Measurements from ENCODE around the gene PIGU.

The PIGU gene

DNA sequence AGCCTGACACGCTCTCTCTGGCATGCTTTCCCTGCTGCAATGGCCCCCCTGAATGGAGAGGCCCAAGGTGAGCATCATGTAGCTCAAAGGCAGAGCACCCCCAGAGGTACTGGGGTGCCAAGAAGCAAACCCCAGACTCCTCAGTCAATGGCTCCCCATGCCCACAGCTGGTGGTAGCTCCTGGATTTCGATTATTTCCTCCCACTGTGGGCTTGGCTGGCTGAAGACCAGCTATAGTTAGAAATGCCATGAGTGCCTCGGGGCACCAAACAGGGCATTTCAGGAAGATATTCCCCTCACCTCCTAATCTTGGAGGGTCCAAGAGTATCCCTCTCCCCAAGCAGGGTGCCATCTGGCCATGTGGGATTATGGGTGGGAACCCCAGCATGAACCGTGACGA lies 101.6 kb downstream of the PIGU start:
- no peak for DNase-seq

DNA sequence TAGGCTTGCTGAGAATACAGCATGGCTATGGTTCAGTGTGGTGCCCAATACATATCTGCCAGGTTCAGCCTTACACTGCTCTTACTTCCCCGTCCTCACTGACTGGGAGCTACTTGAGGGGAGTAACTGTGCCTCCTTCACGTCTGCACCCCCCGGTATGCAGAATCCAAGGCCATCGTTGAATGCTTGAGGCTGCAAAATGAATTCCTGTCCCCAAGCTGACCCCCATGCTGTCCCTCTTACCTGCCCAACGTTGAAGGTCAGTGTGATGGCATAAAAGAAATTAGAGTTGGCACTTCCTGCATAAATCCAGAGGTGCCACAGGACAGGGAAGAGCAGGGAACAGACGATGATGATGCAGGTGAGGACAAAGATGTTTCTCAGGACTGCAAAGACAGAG lies 102.0 kb downstream of the PIGU start:
- no peak for DNase-seq

DNA sequence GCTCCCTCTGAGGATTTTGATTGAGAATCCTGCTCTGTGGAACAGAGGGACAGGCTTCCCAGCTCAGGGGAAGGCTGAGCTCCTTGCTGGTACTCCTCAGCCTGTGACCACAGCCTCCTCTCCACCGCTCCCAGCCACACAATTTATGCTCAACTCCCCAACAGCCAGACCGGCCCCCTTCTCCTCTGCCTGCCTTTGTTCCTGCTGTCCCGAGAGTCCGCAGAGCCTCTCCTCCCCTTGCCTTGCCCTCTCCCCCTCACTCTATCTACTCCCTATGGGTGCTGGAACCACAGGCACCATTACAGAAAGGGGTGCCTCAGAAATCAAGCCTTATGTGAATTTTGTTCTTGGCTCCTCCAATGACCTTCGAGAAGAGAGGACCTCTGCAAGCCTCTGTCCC lies 102.5 kb downstream of the PIGU start:
- no peak for DNase-seq

DNA sequence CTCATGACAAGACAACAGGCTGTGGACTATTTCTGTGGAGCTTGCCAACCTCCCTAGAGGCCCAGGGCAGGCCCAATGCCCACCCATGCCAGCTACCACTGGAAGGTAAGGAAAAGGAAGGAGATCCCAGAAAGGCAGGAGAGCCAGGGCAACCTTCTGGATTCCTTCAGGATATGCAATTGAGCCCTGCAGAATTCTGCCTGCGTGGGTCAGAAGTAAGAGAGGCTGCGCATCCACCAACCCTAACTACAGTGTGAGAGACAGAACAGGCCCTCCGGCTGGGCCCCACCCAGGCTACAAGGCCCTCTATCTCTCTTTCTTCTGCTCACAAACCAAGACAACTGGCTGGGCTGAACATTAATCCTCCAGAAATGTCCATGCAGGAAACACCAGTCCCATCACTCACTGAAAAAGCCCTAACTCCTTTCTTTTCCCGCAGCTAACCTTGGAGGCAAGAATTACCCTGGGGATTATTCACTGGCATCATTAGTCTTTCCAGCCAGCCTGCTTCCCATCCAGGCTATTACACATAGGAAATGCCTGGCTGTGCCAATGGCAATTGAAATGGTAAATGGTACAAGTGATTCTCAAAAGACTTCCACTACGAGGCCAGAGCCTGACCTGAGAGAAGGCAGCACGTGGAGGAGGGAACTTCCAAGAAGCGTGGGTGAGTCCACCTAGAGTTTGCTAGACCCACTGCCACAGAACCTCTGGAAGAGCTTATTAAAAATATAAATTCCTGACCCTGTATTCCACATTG lies 103.2 kb downstream of the PIGU start:
- DNase-seq = no peak

DNA sequence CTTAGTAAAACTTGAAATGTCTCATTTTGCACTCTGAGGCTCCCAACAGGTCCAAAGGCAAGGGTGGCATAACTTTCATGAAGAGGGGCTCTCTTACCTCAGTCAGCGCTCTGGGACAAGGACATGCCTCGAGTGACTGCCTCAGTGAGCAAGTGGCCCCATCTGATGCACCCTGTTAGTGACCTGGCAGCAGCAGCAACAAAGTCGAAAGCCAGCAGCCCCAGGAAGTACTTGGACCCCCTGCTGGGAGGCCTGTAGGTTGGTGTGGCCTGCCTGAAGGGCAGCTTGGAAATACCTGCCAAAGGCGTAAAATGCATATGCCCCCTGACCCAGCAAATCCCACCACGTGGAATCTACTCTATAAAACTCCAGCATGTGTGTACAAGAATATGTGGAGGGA lies 105.1 kb downstream of the PIGU start:
- DNase-seq = no peak

DNA sequence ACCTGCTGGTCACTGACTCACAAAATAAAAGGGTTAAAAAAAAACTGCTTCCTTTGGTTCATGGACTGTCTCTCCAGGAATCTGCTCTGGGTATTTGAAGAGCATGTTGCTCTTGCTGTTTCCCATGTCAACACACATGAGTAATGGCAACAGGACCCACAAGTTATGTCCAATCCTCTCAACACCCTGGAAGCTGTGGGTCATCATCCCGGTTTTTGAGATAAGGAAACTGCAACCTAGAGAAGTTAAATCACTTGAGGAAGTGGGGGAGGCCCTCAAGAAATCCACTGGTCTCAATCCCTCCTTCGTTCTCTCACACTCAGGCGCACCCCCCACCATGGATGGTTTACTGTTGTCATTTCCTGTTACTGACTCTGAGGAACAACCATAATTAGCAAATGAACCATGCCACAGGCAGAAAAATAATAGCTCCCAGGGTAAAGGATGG lies 106.0 kb downstream of the PIGU start:
- peak; percentile 57 for DNase-seq

DNA sequence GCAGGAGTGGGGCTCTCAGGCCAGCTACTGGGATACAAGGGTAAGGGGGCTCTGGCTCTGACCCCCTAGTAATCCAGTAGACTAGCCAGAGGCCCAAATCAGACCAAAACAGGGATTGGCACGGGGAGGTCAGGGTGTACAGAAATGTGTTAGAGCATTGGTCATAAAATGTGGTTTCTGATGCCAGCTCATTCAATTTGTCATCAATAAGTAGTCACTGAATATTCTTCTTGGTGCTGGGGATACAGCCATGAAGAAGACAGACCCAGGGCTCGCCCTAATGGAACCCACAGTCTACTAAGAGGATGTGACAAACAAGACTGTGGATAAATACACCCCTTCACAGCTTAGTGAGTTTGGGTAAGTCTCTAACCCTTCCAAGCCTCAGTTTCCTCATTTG lies 107.3 kb downstream of the PIGU start:
- no peak for DNase-seq

DNA sequence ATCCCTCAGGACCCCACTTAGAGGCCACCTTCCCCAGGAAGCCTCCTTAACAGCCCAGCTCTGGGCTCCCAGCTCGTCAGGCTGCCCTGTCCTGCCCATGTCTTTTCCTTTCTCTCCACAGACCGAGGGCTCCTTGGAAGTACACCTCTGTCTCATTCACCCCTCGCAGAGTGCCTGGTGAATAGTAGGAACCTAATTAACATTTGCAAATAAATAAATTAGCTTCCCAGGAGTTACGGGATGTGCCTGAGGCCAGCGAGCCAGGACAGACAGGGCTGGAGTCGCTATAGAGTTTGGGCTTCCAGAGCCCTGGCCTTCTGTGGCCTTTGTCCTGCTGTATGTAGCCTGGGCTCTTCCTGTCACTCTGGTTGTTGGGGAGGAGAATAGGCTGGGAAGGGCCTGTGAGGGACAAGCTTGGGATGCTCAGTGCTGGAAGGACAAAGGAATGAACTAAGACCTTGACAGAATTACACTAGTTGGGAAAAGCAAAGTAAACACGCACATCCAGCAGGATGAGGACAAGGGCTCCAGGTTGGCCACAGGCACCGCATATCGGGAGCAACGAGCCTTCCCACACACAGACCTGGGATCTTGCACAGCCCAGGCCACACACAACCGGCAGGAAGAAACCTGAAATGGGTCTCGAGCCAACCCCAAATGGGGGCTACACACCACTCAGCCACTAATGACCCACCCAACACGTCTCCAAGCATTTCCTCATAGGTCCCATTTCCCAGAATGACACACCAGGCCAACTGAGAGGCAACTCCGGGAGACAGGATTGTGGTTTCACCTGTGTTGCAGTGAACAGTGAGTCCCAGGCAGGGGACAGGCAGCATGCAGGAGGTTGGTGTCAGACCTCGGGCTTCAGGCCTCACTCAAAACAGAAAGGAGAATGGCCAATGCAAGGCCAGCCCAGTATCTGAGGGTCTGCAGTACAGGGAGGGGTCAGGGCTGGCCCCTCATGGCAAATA lies 108.7 kb downstream of the PIGU start:
- DNase-seq = no peak

DNA sequence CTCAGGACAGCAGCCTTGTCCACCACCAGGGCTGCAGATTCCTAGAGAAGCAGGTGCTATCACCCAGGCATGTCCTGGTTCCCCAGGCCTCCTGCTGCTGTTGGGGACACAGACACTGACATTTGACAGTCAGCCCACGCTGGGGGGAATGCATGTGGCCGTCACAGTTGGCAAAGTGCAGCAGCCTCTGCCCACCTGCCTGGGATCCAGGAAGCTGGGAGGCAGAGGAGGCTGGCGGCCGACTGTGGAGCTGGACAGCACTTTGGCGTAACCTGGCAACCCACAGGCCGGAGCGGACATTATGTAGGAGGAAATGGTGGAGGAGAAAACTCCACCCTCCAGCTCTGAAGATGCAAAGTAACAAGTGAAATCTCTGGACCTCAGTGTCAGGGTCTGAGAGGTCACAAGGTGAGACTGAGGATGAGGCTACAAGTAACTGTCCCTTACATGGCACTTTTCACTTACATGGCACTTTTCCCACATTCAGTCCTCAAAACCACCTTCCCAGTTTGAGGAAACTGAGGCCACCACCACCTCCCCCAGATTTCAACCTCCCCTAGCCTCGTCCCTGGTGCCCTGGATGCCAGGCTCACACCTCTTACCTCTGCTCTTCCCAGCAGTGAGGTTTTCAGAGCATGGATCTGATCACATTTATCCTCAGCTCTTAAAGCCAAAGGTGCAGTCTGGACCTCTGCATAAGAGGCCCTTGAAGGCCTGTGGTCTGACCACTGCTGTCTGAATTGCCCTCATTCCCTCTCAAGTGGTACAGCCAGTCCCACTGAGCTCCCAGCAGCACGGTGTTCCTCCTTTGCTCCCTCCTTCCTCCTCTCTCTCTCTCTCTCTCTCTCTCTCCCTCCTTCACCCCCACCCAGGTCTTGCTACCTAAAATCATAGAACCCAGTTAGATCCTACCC lies 109.7 kb downstream of the PIGU start:
- no peak for DNase-seq

DNA sequence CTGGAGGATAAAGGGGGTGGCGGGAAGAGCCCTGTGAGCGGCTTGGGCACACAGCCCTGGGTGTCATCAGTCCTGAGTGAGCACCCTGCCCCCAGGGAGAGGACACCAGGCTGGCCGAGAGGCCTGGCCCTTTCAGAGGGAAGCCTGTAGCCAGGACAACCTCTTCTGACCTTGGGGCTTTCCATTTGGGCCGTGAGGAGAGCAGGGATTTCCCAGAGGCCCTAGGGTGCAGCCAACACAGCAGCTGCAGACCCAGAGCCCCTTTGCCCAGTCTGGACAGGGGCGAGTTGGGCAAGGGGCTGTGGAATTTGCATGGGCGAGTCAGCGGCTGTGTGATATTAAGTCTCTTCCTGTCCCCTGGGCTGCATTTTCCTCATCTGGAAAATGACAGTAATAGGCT lies 112.1 kb downstream of the PIGU start:
- DNase-seq = no peak

DNA sequence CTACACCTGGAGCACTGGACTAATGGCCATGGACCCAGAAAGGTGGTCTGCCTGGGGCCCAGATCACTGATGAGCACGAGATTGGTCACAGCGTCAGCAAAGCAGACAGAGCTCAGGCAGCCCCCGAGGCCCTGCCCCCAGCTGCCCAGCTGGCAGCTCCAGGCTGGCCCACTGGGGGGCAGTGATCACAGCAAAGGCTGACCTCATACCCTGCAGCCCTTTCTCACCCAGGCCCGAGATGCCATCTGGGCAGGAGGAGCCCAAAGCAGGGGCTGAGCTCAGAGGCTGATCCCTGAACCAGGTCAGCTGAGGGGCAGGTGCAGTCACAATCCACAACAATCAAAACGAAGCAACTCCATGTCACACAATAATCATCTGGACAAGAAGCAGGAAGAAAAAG lies 114.3 kb downstream of the PIGU start:
- peak; percentile 73 for DNase-seq

DNA sequence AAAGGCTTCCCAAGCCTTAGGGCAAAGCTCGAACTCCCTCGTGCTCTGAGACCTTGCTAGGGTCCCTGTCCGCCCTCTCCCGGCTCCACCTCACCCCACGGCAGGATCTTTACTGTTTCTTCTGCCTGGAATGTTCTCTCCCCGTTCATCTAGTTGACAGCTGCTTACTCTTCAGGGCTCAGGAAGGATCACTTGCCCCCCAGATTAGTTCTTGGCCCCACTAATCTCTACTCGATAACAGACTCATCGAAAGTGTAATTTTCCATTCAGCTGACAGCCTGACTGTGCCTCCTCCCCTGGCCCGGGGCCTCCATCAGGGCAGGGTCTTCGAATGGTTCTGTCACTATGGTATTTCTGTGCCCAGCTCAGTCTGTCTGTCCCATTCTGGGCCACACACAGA lies 115.2 kb downstream of the PIGU start:
- no peak for DNase-seq

DNA sequence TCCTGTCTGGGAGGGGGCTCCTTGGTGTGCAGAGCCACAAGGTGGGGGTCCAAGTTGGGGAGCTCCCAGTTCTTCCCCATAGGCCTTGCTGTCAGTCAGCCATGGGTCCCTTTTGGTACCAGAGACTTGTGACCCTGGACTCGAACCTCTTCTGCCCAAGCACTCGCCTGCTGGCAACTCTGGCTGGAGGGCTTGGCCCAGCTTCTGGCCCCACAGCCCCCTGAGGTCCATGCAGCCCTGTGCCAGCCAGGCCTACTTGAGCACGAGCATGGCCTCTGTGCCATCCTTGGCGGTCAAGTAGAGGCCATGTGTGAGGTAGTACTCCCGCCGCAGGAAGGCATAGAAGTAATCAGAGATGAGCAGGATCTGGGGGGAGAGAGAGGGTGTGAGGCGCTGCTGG lies 116.3 kb downstream of the PIGU start:
- no peak for DNase-seq

DNA sequence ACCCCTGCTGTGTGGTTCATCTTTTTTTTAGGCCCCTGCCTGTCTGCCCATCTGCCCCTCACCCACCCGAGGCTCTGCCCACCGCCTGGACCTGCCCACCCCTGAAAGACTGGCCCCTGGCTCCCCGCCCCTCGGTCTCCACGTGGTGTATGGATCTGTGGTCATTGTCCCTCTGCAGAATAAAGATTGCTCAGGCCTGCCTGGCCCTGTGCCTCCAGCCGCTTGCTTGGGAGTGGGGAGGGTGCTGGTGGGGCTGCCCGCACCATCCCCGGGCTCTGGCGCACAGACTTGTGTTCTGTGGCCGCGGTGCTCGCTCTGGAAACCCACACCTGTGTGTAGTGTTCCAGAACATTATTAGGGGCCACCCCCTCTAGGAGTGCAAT lies 116.8 kb downstream of the PIGU start:
- no peak for DNase-seq

DNA sequence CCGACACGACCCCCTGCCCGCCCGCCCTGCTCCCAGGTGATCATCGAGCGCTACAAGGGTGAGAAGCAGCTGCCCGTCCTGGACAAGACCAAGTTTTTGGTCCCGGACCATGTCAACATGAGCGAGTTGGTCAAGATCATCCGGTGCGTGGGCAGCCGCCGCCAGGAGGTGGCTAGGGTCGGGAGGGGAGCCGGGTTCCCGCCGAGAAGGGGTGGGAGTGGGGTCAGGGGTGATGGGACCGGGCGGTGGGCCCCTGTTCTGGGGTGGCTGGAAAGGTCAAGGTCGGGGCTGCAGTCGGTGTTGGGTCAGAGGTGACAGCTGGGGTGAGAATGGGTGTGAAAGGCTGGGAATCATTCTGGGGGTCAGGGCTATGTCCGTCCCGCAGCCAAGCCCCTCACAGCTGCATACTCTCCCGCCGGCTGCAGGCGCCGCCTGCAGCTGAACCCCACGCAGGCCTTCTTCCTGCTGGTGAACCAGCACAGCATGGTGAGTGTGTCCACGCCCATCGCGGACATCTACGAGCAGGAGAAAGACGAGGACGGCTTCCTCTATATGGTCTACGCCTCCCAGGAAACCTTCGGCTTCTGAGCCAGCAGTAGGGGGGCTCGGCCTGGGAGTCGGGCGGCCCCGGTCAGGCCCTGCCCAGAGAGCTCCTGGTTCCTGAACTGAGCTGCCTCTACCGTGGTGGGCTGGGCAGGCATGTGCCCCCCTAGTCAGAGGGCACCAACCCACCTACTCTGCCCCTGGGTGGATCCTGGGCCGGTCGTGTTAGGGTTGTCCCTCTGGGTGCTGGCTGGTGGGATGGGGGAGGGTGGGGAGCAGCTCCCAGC lies 117.4 kb downstream of the PIGU start:
- peak; percentile 14 for DNase-seq

DNA sequence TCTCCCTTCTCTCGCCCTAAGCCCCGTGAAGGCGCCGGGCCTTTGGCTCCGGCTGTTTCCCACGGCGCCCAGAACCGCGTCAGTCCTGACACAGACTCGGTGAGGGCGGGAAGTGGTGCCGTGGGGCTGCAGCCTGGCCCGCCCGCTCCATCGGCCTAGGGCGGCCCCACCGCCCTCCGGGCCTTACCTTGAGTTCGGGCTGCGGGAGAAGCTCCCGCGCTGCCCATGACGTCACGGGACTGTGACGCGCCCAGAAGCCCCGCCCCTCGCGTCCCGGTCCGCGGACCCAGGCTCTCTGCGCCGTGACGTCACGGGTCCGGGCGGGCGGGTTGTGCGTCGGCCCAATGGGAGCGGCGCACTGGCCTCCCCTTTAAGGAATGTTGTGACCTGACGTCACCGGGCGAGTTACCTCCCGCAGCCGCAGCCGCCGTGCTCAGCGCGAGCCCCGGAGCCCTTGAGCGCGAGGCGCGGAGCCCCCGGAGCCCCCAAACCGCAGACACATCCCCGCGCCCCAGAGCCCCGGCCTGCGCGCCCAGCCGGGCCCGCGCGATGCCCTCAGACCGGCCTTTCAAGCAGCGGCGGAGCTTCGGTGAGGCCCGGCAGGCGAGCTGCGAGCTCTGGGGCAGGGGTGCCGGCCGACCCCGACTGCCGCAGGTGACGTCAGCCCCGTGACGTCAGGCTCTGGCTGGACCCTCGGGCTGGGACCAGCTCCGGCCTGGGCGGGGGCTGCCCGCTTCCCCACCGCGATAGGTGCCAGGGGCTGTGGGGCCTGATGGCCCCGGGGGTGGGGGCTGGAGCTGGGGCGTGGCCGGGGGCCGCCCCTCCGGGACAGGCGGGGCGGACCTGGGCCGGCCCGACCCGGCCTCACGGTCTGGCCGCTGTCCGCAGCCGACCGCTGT lies 118.3 kb downstream of the PIGU start, which contains the start of gene MAP1LC3A:
MAP1LC3A (plus strand) TSS at position 399 of the 899 bp plus-strand sequence; CDS start at position 550, 151 bp downstream.
- DNase-seq = peak; percentile 95

DNA sequence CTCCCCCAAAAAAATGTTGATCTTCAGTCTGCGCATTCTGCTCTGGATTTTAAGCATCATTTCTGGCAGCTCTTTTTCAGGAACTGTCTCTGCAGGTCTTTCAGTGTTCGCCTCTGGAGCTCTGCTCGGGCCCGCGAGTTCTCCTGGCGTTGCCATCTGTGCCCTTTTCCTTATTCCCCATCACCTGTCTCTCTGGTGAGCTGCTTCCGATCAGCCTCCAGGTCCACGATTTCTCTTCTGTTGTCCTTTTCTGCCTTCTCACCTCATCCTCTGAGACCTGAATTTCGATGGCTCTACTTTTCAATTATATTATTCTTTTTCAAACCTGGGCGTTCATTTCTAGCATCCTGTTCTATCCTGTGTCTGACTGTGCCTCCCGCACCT lies 119.0 kb downstream of the PIGU start:
- DNase-seq = no peak

DNA sequence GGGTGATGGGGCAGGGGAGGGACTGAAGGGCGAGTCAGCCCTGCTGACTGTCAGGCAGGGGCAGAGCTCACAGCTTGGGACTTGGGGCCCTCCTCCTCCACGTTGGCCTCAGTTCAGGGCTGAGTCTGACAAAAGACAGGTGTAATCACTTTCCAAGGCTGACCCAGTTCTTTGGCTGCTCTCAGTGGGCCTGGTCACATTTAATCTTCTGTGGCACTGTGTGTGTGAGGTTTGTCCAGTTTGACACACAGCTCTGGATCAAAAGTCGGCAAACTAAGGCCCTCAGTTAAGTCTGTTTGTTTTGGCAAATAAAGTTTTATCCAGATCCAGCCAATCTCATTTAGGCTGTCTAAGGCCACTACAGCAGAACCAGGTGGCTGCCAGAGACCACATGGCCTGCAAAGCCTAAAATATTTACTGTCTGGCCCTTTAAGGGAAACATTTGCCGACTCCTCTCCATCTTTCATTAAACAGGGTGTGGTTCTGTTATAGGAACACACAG lies 123.5 kb downstream of the PIGU start:
- no peak for DNase-seq

DNA sequence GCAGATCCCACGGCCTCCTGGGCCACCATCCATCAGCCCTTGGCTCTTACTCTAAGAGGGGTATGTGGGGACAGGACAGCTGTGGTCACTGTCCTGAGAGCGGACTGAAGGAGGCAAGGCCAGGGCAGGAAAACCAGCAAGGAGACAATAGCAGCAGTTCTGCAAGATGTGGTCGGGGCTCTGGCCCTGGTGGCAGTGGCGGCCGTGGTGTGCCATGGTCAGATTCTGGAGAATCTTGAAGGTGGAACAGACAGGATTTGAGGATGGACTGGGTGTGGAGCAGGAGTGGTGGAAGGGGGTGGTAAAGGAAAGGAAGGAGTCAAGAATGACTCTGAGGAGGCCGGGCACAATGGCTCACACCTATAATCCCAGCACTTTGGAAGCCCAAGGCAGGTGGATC lies 124.3 kb downstream of the PIGU start:
- DNase-seq = no peak

DNA sequence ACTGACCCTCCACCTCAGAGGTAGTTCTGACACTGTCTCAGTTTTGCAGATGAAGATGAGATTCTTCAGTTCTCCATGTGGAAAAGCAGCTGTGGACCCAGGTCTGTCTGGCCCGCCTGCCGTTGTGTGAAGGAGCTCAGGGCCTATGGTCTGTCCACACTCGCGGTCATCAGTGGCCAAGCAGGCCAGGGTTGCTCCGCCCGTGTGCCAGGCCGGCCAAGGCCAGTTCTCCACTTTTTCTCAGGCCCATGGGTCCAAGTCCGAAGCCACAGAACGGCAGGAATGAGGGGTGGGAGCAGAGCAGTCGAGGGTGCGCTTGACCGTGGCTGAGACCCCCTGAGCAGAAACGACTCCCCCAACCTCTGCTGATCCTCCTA lies 127.0 kb downstream of the PIGU start:
- DNase-seq = no peak
